NCI-H345 (cell line): Measurements from ENCODE around the gene ARHGEF25.
"Not testable (repeated sequence)": the region's sequence is repeated elsewhere in the genome, so short reads cannot be mapped to it uniquely, and the experiment has no call there.

Source experiments
- DNase-seq: peaks from one replicate; lab custom pipeline; 2025; lab: John Stamatoyannopoulos, UW

ARHGEF25 gene

DNA sequence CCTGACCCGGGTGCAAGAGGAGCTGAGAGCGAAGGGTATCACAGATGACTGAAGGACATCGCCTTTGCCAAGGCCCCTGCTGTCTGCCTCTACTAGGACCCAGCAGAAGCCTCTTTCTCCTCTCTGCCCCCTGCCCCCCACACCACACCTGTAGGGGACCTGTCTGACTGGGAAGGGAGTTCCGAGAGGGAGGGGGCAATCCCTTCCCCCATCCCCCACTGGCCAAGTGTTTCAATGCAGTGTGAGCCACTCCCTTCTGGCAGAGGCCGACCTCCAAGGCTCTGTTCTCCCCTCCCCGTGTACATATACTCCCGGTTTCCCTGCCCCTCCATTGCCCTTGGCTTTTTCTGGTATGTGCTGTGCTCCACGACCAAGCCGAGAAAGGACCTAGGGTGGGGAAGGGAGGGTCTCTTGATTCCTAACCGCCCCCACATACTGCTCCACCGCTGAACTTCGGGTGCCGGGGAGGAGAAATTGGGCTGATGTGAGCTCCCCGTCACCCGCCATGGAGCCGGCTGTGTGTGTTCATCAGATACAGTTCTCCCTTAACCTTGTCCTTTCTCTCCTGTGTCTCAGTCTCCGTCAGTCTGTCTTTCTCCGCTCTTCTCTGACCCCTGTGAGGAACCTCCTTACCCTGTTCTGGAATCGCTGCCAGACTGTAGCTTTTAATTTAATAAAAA lies 2.0 kb upstream of the ARHGEF25 start:
- no peak for DNase-seq

DNA sequence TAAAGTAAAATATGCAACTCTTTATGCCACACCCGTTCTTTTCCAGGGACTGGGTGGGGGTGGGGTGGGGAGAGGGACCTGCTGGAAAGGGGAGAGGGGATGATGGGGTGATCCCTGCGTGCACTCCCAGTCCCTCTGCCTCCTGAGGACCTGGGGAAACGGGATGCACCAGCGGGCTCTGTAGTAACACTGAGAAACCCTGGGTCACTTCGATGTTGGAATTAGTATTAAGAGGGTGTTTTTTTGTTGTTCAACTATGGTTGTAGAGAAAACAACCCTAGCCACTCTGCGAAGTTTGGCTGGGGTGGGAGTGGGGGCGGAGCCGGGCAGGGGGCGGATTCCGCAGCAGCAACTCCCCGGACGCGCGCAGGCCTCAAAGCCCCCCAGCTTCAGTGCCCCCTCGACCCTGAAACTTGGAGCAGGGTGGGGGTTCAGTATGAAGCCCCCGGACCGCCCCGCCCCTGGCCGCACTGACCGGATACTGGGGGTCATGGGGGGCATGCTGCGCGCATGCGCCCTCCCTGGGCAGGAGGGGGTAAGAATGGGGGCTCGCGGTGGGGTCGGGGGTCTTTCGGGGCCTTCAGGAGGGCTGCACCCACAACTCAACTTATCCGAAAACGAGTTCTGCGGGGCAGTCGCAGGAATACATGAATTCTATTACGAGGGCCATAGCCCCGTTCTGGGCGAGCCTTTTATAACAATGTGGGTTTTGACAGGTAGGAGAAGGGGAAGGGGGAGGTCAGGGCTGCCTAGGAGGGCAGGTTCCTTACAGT lies 1.3 kb upstream of the ARHGEF25 start:
- no peak for DNase-seq

GRCh38 chr12:57610554-57611107 lies 604 bp upstream of the ARHGEF25 start:
- DNase-seq = no peak

GRCh38 chr12:57611827-57612710 lies 834 bp downstream of the ARHGEF25 start:
- no peak for DNase-seq

DNA sequence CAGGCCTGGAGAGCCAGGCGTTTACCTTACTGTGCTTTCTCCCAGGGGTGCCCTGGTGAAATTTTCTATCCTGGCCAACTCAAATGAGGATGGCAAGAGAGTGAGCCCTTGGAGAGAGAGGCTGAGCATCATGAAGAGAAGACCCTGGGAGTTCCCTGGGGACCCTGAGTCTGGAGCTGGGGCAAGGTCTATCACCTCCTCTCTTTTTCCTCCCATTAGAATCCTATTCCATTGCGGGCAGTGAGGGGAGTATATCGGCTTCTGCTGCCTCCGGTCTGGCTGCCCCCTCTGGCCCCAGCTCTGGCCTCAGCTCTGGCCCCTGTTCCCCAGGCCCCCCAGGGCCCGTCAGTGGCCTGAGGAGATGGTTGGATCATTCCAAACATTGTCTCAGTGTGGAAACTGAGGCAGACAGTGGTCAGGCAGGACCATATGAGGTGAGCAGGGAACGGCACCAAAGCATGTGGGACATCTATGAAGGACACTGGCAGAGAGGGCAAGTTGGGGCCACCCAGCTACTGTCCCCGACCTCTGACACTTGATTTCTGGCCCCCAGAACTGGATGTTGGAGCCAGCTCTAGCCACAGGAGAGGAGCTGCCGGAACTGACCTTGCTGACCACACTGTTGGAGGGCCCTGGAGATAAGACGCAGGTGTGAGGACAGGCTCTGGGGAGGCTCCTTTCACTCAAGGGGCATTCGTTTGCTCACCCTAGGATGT lies 1.6 kb downstream of the ARHGEF25 start:
- DNase-seq = no peak

DNA sequence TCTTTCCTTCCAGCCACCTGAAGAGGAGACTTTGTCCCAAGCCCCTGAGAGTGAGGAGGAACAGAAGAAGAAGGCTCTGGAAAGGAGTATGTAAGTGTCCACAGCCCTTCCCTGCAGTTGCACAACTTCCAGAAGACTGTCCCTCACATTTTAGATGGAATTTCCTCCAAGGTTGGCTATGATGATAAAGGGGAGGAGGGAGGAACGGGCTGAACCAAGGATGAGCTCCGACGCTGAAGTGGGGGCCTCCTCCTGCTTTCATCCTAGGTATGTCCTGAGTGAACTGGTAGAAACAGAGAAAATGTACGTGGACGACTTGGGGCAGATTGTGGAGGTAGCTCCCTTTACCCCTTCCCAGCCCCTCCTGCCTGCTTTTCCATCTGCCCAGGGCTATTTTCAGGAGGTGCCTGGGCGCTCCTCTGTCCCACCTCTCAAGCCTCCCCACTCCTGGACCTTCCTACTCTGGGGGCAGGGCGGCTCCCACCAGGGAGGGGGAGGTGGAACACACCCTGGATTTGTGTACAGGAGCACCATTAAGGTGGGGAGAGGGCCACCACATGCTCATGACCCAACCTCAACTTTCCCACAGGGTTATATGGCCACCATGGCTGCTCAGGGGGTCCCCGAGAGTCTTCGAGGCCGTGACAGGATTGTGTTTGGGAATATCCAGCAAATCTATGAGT lies 2.3 kb downstream of the ARHGEF25 start:
- no peak for DNase-seq

GRCh38 chr12:57614178-57614947 lies 3.1 kb downstream of the ARHGEF25 start:
- DNase-seq = no peak

DNA sequence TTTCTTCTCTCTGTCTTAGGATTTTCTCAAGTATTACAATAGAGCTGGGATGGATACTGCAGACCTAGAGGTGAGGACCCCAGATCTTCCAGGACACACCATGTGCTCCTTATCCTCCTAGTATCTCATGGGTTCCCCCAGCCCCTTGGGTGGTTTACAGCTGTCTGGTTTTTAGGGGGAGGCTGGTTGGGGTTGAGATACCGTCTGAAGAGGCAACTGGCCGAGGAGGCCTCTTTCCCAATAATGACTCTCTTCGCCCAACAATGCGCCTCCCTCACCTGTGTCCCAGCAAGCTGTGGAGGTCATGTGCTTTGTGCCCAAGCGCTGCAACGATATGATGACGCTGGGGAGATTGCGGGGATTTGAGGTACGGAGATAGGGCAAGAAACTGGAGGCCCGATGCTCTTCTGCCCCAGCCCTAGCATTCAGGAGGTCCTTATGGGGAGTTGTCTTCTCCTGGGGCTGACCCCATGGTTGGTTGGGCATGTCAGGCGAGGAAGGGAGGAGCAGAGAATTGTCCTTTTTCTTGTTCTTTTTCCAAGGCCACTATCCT lies 3.8 kb downstream of the ARHGEF25 start:
- DNase-seq = no peak

GRCh38 chr12:57615637-57616036 lies 4.4 kb downstream of the ARHGEF25 start:
- no peak for DNase-seq

GRCh38 chr12:57616383-57617101 lies 5.3 kb downstream of the ARHGEF25 start:
- no peak for DNase-seq

GRCh38 chr12:57617942-57618341 lies 6.7 kb downstream of the ARHGEF25 start:
- DNase-seq = no peak

DNA sequence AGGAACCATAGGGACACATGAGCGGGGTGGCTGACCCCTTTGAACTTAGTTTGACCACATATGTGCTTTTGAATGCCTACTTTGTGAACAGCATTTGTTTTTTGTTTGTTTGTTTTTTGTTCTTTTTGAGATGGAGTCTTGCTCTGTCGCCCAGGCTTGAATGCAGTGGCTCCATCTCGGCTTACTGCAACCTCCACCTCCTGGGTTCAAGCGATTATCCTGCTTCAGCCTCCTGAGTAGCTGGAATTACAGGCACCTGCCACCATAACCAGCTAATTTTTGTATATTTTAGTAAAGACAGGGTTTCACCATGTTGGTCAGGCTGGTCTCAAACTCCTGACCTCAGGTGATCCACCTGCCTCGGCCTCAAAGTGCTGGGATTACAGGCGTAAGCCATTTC lies 7.2 kb downstream of the ARHGEF25 start:
- not testable (repeated sequence) for DNase-seq

GRCh38 chr12:57618966-57619433 lies 7.8 kb downstream of the ARHGEF25 start:
- no peak for DNase-seq

GRCh38 chr12:57619434-57620244 lies 8.4 kb downstream of the ARHGEF25 start:
- DNase-seq = no peak

GRCh38 chr12:57620245-57620935 lies 9.2 kb downstream of the ARHGEF25 start:
- DNase-seq = no peak

- DNase-seq = no peak
Measured at GRCh38 chr12:57620936-57621496, 9.8 kb downstream of the ARHGEF25 start.
